KOPT-K1 (cell line): ENCODE results near the gene TCL1B.
"Not testable (repeated sequence)": the region's sequence is repeated elsewhere in the genome, so short reads cannot be mapped to it uniquely, and the experiment has no call there.

Experiments
- H3K27ac ChIP-seq: fragments of 200-600 bp; sonication (generic); 2 replicates; pipeline ENCODE4 v1.5.1; 2016; ENCODE audit warnings: antibody characterized with exemption, mild to moderate bottlenecking, low read depth, low read length; ENCODE audit not compliant: poor library complexity, severe bottlenecking
- H3K36me3 ChIP-seq: fragments of 200-600 bp; sonication (generic); 2 replicates; pipeline ENCODE4 v1.5.1; 2017; ENCODE audit warnings: antibody characterized with exemption, mild to moderate bottlenecking, low read length, moderate library complexity; ENCODE audit not compliant: insufficient read depth
- H3K9me3 ChIP-seq: fragments of 200-600 bp; sonication (generic); 2 replicates; pipeline ENCODE4 v1.5.1; 2017; ENCODE audit warnings: antibody characterized with exemption, low read length, mild to moderate bottlenecking; ENCODE audit not compliant: insufficient read depth, poor library complexity, severe bottlenecking

The TCL1B gene

GRCh38 chr14:95662376-95663186, 23.6 kb upstream of the TCL1B start:
- Histone ChIP-seq H3K36me3 (no peaks in the 10 kb centered on the region), H3K9me3 (no peaks in the 10 kb centered on the region), H3K27ac (no peak overlapping the region)

DNA sequence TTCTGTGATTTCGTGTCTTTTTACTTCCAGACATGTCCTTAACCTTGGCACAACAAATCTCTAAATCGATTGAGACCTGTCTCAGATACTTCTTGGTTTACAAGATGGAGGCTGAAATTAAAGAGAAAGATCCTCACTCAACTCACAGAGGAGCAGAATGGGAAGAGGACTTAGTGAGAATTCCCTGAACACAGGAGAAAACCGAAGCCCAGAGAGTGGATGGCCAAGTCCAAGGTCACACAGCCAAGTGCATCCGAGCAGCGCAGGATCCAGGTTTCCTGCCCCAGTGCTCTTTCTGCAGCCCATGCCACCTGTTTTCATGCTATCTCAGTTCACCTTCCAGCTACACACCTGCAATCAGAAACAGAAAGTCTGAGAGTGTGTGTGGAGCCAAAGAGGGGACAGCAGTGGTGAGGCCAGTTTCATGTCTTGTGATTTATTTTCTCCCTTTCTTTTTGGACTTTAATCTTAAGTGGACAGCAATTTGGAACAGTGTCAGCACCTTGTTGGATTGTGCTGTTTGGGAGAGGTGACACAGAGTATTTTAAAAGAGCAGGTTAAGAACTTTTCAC, 22.9 kb upstream of the TCL1B start:
- H3K27ac ChIP-seq: no peak overlapping the region

GRCh38 chr14:95664066-95664465, 22.2 kb upstream of the TCL1B start:
- Histone ChIP-seq H3K27ac (no peak overlapping the region), H3K9me3 (no peaks in the 10 kb centered on the region), H3K36me3 (no peaks in the 10 kb centered on the region)

More for the DNA sequence above, 22.9 kb upstream of the TCL1B start:
- H3K36me3 ChIP-seq: no peaks in the 10 kb centered on the region
- no peaks in the 10 kb centered on the region for H3K9me3 ChIP-seq

DNA sequence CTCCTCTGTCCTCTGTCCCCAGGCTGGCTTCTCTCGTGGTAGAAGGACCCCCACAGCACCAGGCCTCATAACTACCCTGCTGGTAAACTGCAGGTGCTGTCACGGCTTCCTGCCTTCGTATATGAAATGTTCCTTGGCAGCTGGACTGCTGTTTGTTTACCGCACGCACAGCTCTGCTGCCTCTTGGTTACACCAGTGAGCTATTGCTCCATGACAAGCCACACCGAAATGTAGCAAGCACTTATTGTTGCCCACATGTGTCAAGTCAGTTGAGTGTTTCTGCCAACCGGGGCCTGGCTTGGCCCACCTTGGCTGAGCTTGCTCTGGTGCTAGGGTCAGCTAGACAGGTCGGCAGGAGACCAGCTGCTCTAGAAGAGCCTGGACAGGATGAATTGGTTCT, 21.7 kb upstream of the TCL1B start:
- no peaks in the 10 kb centered on the region for H3K9me3 ChIP-seq
- H3K27ac ChIP-seq: no peak overlapping the region
- no peaks in the 10 kb centered on the region for H3K36me3 ChIP-seq

GRCh38 chr14:95665530-95665929, 20.7 kb upstream of the TCL1B start:
- H3K27ac ChIP-seq, H3K36me3 ChIP-seq, H3K9me3 ChIP-seq: not testable (repeated sequence)

GRCh38 chr14:95666450-95666849, 19.8 kb upstream of the TCL1B start:
- Histone ChIP-seq H3K36me3 (no peaks in the 10 kb centered on the region), H3K9me3 (no peaks in the 10 kb centered on the region), H3K27ac (no peak overlapping the region)

DNA sequence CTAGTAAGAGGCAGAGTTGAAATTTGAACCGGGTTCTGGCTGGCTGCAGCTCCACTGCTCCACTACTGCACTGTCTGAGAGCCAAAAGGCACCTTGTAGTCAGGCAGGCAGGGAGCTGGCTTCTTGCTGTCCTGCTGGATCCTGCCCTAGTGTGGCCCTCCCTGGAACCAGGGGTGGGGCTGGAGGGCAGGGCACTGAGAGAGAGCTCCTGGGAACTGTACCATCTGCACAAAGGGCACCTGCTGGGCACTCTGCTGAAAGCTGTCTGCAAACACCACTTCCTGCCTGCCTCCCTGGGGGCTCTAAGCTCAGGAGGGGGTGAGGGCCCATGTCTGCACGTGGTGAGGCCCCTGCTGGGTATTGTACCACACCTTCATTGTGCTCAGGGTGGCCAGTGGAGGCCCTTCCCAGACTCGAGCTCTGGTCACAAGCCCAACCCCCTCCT, 19.0 kb upstream of the TCL1B start:
- H3K36me3 ChIP-seq: no peaks in the 10 kb centered on the region
- no peaks in the 10 kb centered on the region for H3K9me3 ChIP-seq
- no peak overlapping the region for H3K27ac ChIP-seq

- Histone ChIP-seq H3K36me3 (no peaks in the 10 kb centered on the region), H3K9me3 (no peaks in the 10 kb centered on the region), H3K27ac (no peak overlapping the region)
Measured at GRCh38 chr14:95668235-95668772, 17.9 kb upstream of the TCL1B start.

GRCh38 chr14:95674613-95675012, 11.6 kb upstream of the TCL1B start:
- Histone ChIP-seq H3K36me3 (no peaks in the 10 kb centered on the region), H3K27ac (no peak overlapping the region), H3K9me3 (peaks cover 9% of the 10 kb centered on the region)

DNA sequence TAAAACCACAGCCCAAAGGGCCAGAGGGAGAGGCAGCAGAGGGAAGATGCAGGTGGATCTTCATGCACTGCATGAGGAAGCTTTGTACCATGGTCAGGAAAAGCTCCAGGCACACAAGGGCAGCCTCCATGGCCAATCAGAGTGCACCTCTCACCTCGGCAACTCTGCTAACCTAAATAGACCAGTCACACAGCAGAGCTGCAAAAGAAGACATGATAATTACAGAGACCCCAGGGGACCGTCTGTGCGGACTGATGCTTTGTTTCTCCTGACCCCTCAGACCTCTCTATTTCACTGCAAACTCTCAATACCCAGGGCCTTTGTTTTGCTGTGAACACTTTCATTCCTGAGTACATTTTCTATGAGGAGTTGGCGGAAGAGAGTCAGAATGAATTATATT, 10.7 kb upstream of the TCL1B start:
- Histone ChIP-seq H3K27ac (no peak overlapping the region), H3K9me3 (peaks cover 9% of the 10 kb centered on the region), H3K36me3 (no peaks in the 10 kb centered on the region)

DNA sequence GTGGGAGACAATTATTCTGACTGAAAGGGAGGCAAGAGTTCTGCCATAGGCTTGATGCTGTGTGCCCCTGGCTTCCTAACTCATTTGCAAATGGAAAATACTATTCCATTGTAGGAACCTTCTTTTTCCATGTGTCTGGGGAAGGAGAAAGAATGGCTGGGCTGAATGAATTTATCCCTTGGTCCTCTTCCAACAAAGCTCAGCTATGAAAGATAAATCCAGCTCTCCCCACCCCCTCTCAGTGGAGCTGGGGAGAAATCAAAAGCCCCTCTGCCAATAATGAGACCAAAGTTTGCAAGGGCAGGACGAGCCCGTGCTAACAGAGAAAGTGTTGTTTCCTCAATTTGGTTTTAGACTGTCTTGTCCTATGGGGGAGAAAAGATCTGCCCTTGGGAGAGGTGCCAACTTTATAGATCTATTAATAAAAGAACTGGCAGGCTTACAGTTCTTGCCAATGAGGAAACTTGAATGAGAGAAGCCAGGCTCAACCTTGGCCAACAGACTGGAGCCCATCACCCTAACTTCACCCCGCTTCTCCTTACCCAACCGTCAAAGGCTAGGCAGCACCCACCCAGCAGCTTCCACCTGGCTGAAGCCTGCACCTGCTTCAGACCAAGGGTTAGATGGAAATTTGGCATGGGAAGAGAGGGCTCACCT, 8.9 kb upstream of the TCL1B start:
- Histone ChIP-seq H3K9me3 (peaks cover 9% of the 10 kb centered on the region), H3K27ac (no peak overlapping the region), H3K36me3 (no peaks in the 10 kb centered on the region)

DNA sequence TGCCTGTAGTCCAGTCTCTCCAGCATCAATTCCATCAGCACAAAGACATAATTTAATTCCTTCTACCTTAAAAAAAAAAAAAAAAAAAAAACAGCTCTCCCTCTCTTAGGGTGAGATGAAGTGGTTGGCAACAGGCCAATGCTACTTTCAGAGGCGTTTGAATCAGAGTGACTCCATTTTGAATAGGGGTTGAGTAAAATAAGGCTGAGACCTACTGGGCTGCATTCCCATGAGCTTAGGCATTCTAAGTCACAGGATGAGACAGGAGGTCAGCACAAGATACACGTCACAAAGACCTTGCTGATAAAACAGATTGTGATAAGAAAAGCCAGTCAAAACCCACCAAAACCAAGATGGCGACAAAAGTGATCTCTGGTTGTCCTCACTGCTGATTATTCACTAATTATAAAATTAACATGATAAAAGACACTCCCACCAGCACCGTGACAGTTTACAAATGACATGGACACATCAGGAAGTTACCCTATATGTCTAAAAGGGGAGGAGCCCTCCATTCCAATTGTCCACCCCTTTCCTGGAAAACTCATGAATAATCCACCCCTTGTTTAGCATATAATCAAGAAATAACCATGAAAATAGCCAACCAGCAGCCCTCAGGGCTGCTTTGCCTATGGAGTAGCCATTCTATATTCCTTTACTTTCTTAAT, 6.9 kb upstream of the TCL1B start:
- no peaks in the 10 kb centered on the region for H3K36me3 ChIP-seq
- H3K9me3 ChIP-seq: peaks cover 9% of the 10 kb centered on the region
- no peak overlapping the region for H3K27ac ChIP-seq

GRCh38 chr14:95679998-95680735, 6.1 kb upstream of the TCL1B start:
- Histone ChIP-seq H3K27ac (no peak overlapping the region), H3K9me3 (peaks cover 9% of the 10 kb centered on the region), H3K36me3 (no peaks in the 10 kb centered on the region)

DNA sequence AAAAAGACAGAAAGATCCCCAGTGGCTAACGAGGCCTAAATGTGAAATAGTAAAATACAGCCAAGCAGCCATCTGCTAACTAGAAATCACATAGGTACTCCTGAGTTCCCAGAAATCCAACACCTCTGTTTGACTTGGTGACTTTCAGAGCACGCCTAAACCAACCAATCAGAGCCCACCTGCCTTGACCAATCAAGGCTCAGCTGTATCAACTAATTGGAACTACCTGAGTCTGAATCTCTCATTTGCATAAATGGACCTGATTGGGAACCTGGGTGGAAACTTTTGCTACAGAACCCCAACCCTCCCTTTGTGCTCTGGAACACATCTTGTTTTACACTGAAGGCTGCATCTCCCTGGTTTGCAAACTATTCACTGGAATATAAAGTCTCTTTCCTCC, 5.1 kb upstream of the TCL1B start:
- Histone ChIP-seq H3K9me3 (peaks cover 9% of the 10 kb centered on the region), H3K27ac (no peak overlapping the region), H3K36me3 (no peaks in the 10 kb centered on the region)
